ENCODE results near the gene CC2D2B. TPM values are rescaled to one million over a fixed set of nuclear protein-coding genes. Genes with fewer than 3 reads are reported as not detected.

Gene CC2D2B
- total and polyA plus RNA-seq, 4 donors, result 0.13 to 12.2 (median 7.2) TPM

GRCh38 chr10:96073722-96074121, 165.9 kb downstream of the CC2D2B start:
- no peaks in the 10 kb centered on the region for H3K9me3 ChIP-seq (ENCODE audit: control insufficient read depth, low read length)
- ATAC-seq (ENCODE audit: low FRiP score) (no peak), DNase-seq (no peak)
- no peaks in the 10 kb centered on the region for H3K4me1 ChIP-seq (ENCODE audit: control insufficient read depth in 1 of 2, insufficient read depth in 2 of 2, low read length in 2 of 2)
- no peak overlapping the region for H3K27ac ChIP-seq (ENCODE audit: low read depth in 1 of 2, low read length in 2 of 2)
- no peak overlapping the region for H3K4me3 ChIP-seq (ENCODE audit: low read length in 2 of 2)
- no peaks in the 10 kb centered on the region for H3K27me3 ChIP-seq (ENCODE audit: control insufficient read depth in 1 of 2, insufficient read depth in 2 of 2, low read length in 1 of 2)
- H3K36me3 ChIP-seq (ENCODE audit: control insufficient read depth in 1 of 2, insufficient read depth in 2 of 2, low read length in 1 of 2), result no peaks in the 10 kb centered on the region
- intact Hi-C loops (cut with DNase I), result no loop called here
- WGBS, 2 donors, result 87 to 97% methylated on average over 1 of the region's 1 CpG

DNA sequence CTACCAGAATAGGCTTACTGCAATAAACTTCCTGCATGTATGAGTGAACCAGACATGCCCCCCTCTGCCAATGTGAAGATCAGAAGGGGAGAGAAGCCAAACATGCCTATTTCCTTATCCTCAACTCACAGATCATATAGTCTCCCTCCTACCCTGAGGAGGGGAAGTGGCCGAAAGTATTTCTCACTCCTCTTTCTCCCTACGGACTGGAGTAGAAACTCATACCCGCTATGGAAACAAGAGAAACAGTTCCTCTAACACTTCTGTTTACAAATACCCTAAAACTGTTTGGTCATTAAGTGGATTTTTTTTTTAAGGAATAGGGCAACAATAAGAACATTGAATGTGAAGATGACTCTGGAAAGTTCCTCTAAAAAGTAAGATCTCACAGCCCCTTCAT, 167.0 kb downstream of the CC2D2B start:
- intact Hi-C loops (cut with DNase I), result no loop called here
- Histone ChIP-seq H3K27ac (ENCODE audit: low read depth in 1 of 2, low read length in 2 of 2) (no peak overlapping the region), H3K9me3 (ENCODE audit: control insufficient read depth, low read length) (no peaks in the 10 kb centered on the region), H3K4me1 (ENCODE audit: control insufficient read depth in 1 of 2, insufficient read depth in 2 of 2, low read length in 2 of 2) (no peaks in the 10 kb centered on the region), H3K36me3 (ENCODE audit: control insufficient read depth in 1 of 2, insufficient read depth in 2 of 2, low read length in 1 of 2) (no peaks in the 10 kb centered on the region), H3K4me3 (ENCODE audit: low read length in 2 of 2) (no peak overlapping the region), H3K27me3 (ENCODE audit: control insufficient read depth in 1 of 2, insufficient read depth in 2 of 2, low read length in 1 of 2) (no peaks in the 10 kb centered on the region)
- DNase-seq, result no peak
- no peak for ATAC-seq (ENCODE audit: low FRiP score)
- 92 to 93% methylated on average over 3 of the region's 3 CpGs for WGBS, 2 donors

GRCh38 chr10:96075977-96076376, 168.2 kb downstream of the CC2D2B start:
- H3K4me1 ChIP-seq (ENCODE audit: control insufficient read depth in 1 of 2, insufficient read depth in 2 of 2, low read length in 2 of 2), result no peaks in the 10 kb centered on the region
- DNase-seq (no peak), ATAC-seq (ENCODE audit: low FRiP score) (no peak)
- no peaks in the 10 kb centered on the region for H3K36me3 ChIP-seq (ENCODE audit: control insufficient read depth in 1 of 2, insufficient read depth in 2 of 2, low read length in 1 of 2)
- 35 to 37% methylated on average over 2 of the region's 2 CpGs for WGBS, 2 donors
- intact Hi-C loops (cut with DNase I), result no loop called here
- no peaks in the 10 kb centered on the region for H3K9me3 ChIP-seq (ENCODE audit: control insufficient read depth, low read length)
- no peak overlapping the region for H3K27ac ChIP-seq (ENCODE audit: low read depth in 1 of 2, low read length in 2 of 2)
- H3K4me3 ChIP-seq (ENCODE audit: low read length in 2 of 2), result no peak overlapping the region
- no peaks in the 10 kb centered on the region for H3K27me3 ChIP-seq (ENCODE audit: control insufficient read depth in 1 of 2, insufficient read depth in 2 of 2, low read length in 1 of 2)

DNA sequence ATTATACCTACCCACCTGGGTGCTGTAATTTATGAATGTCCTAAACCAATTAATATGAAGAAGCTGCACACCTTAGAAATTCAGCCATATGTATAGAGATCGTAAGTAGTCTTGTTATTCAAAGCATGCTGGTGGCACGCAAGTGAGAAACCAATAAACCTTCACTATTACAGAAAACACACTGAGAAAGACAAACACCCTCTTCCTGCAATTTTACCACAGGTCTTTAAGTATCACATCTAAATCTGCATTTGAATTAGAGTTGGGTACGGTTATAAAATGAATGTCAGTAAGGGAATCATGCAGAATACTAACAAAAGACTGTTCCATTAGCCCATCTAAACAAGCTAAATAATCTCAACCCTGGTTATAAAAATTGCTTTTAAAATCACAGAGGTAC, 169.4 kb downstream of the CC2D2B start:
- no peaks in the 10 kb centered on the region for H3K4me1 ChIP-seq (ENCODE audit: control insufficient read depth in 1 of 2, insufficient read depth in 2 of 2, low read length in 2 of 2)
- H3K27ac ChIP-seq (ENCODE audit: low read depth in 1 of 2, low read length in 2 of 2), result no peak overlapping the region
- WGBS, 2 donors, result 78 to 89% methylated on average over 3 of the region's 3 CpGs
- ATAC-seq (ENCODE audit: low FRiP score) (no peak), DNase-seq (no peak)
- H3K36me3 ChIP-seq (ENCODE audit: control insufficient read depth in 1 of 2, insufficient read depth in 2 of 2, low read length in 1 of 2), result no peaks in the 10 kb centered on the region
- intact Hi-C loops (cut with DNase I), result no loop called here
- no peaks in the 10 kb centered on the region for H3K9me3 ChIP-seq (ENCODE audit: control insufficient read depth, low read length)
- H3K27me3 ChIP-seq (ENCODE audit: control insufficient read depth in 1 of 2, insufficient read depth in 2 of 2, low read length in 1 of 2), result no peaks in the 10 kb centered on the region
- H3K4me3 ChIP-seq (ENCODE audit: low read length in 2 of 2), result no peak overlapping the region

GRCh38 chr10:96082153-96082552, 174.4 kb downstream of the CC2D2B start:
- Histone ChIP-seq H3K27ac (ENCODE audit: low read depth in 1 of 2, low read length in 2 of 2) (no peak overlapping the region), H3K36me3 (ENCODE audit: control insufficient read depth in 1 of 2, insufficient read depth in 2 of 2, low read length in 1 of 2) (no peaks in the 10 kb centered on the region), H3K4me3 (ENCODE audit: low read length in 2 of 2) (no peak overlapping the region), H3K27me3 (ENCODE audit: control insufficient read depth in 1 of 2, insufficient read depth in 2 of 2, low read length in 1 of 2) (no peaks in the 10 kb centered on the region), H3K4me1 (ENCODE audit: control insufficient read depth in 1 of 2, insufficient read depth in 2 of 2, low read length in 2 of 2) (no peaks in the 10 kb centered on the region), H3K9me3 (ENCODE audit: control insufficient read depth, low read length) (no peaks in the 10 kb centered on the region)
- ATAC-seq (ENCODE audit: low FRiP score) (no peak), DNase-seq (no peak)
- 93 to 100% methylated on average over 2 of the region's 2 CpGs for WGBS, 2 donors
- intact Hi-C loops (cut with DNase I), result no loop called here

Small RNA genes within 50 kb of the gene (microRNA-seq; reads per million reads assigned to microRNA genes)
- 4.0 to 4.2 reads per million in 2 donors for gene MIR3157

Other genes starting within 250 kb of the CC2D2B start
- 10 to 100 TPM; 20.8 to 23.7 TPM for gene TCTN3, start 214.0 kb upstream of the CC2D2B start, total RNA-seq
- 10 to 100 TPM in 1 of 2 donors, 1 to 10 TPM in 1; 8.4 to 21.2 TPM for gene TCTN3, start 214.0 kb upstream of the CC2D2B start, polyA plus RNA-seq
- 100 to 1,000 TPM in 1 of 2 donors, 10 to 100 TPM in 1; 77.8 to 110 TPM for gene ENTPD1, start 151.8 kb upstream of the CC2D2B start, total RNA-seq
- gene ENTPD1, start 151.8 kb upstream of the CC2D2B start, polyA plus RNA-seq, result 10 to 100 TPM; 18.2 to 22.2 TPM
- gene CCNJ, start 135.6 kb downstream of the CC2D2B start, total RNA-seq, result 1 to 10 TPM; 5.6 to 6.5 TPM
- 1 to 10 TPM in 1 of 2 donors, under 1 TPM in 1; 0.75 to 2.2 TPM for gene CCNJ, start 135.6 kb downstream of the CC2D2B start, polyA plus RNA-seq
- 10 to 100 TPM; 18.7 to 25.0 TPM for gene ZNF518A, start 222.3 kb downstream of the CC2D2B start, total RNA-seq
- gene ZNF518A, start 222.3 kb downstream of the CC2D2B start, polyA plus RNA-seq, result 1 to 10 TPM; 5.1 to 5.5 TPM